K562 (cell line): Measurements from ENCODE around the gene LMBR1. TPM values are rescaled to one million over a fixed set of nuclear protein-coding genes. Genes with fewer than 3 reads are reported as not detected.
A peak's percentile ranks its signal among the peaks of the same experiment; 100 is the strongest.
"Not testable (repeated sequence)": the region's sequence is repeated elsewhere in the genome, so short reads cannot be mapped to it uniquely, and the experiment has no call there.

Experiments used
- ATF7 ChIP-seq: fragments of 450-650 bp; IDR thresholded peaks from 2 replicates; pipeline ENCODE4 v1.7.1; 2014; ENCODE audit warnings: mild to moderate bottlenecking, moderate library complexity
- C11orf30 ChIP-seq: fragments of 450-650 bp; IDR thresholded peaks from 2 replicates; pipeline ENCODE4 v1.6.1; 2016; ENCODE audit warnings: low read depth, mild to moderate bottlenecking
- DPF2 ChIP-seq: fragments of 450-650 bp; IDR thresholded peaks from 2 replicates; pipeline ENCODE4 v1.6.1; 2016
- ELF4 ChIP-seq: fragments of 450-650 bp; formaldehyde crosslinking; IDR thresholded peaks from 2 replicates; pipeline ENCODE4 v1.4.0; 2022; ENCODE audit warnings: missing genetic modification characterization
- FOSL1 ChIP-seq: fragments of 200-800 bp; sonication (Bioruptor generic); conservative IDR thresholded peaks from 2 replicates; pipeline ENCODE4 v1.6.1; 2016; ENCODE audit warnings: missing genetic modification characterization, missing compliant biosample characterization
- PBX2 ChIP-seq, 2 experiments: IDR thresholded peaks in 1 of 2; conservative IDR thresholded peaks in 1 of 2; 2 replicates each; pipeline ENCODE4 v1.6.1; 2016; ENCODE audit warnings: low read depth in 2 of 2, mild to moderate bottlenecking in 1 of 2, missing compliant biosample characterization in 1 of 2, missing genetic modification characterization in 1 of 2, moderate library complexity in 1 of 2
- RAD51 ChIP-seq: fragments of 450-650 bp; IDR thresholded peaks from 2 replicates; pipeline ENCODE4 v1.7.1; 2016; ENCODE audit warnings: low read depth, mild to moderate bottlenecking, borderline replicate concordance
- USF1 ChIP-seq: sonication (generic); formaldehyde crosslinking; IDR thresholded peaks from 2 replicates; pipeline ENCODE4 v1.9.0; 2022; ENCODE audit warnings: mild to moderate bottlenecking, missing genetic modification reagents
- VEZF1 ChIP-seq: fragments of 200-800 bp; sonication (Bioruptor generic); IDR thresholded peaks from 2 replicates; pipeline ENCODE4 v1.6.1; 2017; ENCODE audit warnings: missing genetic modification characterization, missing compliant biosample characterization
- ZEB2 ChIP-seq: fragments of 450-650 bp; IDR thresholded peaks from 2 replicates; pipeline ENCODE4 v1.6.1; 2016
- polyA plus RNA-seq, 8 experiments: library from polyadenylated mRNA; depleted of rRNA in 4 of 8; stranded (reverse) in 5 of 8; unstranded in 3 of 8; fragments of >200 nt; fragmentation: Nextera tagmentation in 2 of 8; fragmentation: Illumina TruSeq in 1 of 8; extraction: Ambion mirVana in 2 of 8; extraction: Trizol in 1 of 8; gene quantifications; 2 replicates each; pipeline versions ENCODE4 v1.2.1 to v1.2.3, GENCODE V29; 2011 to 2014; ENCODE audit warnings: inconsistent platforms in 1 of 8, missing spikeins in 1 of 8
- total RNA-seq, 7 experiments: library from RNA; depleted of rRNA in 6 of 7; stranded (reverse); fragments of >200 nt in 6 of 7; fragmentation: Illumina TruSeq in 2 of 7; extraction: Trizol in 2 of 7; gene quantifications; 2 replicates each; pipeline versions ENCODE4 v1.2.1 to v1.2.3, GENCODE V29; 2011 to 2021; ENCODE audit warnings: low replicate concordance in 1 of 7
- TF ChIP-seq, protein P1 (sequence below), 3 experiments: fragments of 200-800 bp in 1 of 3; fragments of 250-450 bp in 1 of 3; fragments of 450-650 bp in 1 of 3; sonication (Bioruptor Pico) in 1 of 3; sonication (Bioruptor generic) in 1 of 3; formaldehyde crosslinking in 1 of 3; IDR thresholded peaks; 2 replicates each; pipeline versions ENCODE4 v1.6.1 to v1.8.0; 2016 to 2022; ENCODE audit warnings: mild to moderate bottlenecking in 2 of 3, missing genetic modification characterization in 2 of 3, missing compliant biosample characterization in 1 of 3, moderate library complexity in 1 of 3

LMBR1 gene
- total and polyA plus RNA-seq, 9 of the 15 experiments (the other 6 are each of a cell fraction or from before 2014, with no cell fraction given): 7.7 to 90.0 (median 59.9) TPM

DNA sequence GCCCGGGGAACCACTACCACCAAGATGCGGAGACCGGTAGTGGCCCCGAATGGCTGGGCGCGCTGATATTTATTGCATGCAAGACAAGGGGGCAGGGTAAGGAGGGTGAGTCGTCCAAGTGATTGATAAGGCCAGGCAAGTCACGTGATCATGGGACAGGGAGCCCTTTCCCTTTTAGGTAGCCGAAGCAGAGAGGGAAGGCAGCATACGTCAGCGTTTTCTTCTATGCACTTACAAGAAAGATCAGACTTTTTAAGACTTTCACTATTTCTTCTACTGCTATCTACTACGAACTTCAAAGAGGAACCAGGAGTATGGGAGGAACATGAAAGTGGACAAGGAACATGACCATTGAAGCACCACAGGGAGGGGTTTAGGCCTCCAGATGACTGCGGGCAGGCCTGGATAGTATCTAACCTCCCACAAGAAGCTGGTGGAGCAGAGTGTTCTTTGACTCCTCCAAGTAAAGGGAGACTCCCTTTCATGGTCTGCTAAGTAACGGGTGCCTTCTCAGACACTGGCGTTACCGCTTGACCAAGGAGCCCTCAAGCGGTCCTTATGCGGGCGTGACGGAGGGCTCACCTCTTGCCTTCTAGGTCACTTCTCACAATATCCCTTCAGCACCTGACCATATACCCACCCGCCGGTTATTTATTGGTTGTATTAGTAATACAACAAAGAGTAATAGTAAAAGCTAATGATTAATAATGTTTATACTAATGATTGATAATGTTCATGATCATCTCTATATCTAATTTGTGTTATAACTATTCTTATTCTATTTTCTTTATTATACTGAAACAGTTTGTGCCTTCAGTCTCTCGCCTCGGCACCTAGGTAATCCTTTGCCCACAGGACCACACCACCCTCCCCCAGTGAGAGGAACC is 27.7 kb upstream of the LMBR1 start (continued):
- TF ChIP-seq VEZF1 (CRISPR knock-in tag): peak; percentile 67
- TF ChIP-seq C11orf30: peak; percentile 85
- peak; percentile 40; the same call in 1 of the 2 replicates for TF ChIP-seq ATF7
- TF ChIP-seq, protein P1, sequence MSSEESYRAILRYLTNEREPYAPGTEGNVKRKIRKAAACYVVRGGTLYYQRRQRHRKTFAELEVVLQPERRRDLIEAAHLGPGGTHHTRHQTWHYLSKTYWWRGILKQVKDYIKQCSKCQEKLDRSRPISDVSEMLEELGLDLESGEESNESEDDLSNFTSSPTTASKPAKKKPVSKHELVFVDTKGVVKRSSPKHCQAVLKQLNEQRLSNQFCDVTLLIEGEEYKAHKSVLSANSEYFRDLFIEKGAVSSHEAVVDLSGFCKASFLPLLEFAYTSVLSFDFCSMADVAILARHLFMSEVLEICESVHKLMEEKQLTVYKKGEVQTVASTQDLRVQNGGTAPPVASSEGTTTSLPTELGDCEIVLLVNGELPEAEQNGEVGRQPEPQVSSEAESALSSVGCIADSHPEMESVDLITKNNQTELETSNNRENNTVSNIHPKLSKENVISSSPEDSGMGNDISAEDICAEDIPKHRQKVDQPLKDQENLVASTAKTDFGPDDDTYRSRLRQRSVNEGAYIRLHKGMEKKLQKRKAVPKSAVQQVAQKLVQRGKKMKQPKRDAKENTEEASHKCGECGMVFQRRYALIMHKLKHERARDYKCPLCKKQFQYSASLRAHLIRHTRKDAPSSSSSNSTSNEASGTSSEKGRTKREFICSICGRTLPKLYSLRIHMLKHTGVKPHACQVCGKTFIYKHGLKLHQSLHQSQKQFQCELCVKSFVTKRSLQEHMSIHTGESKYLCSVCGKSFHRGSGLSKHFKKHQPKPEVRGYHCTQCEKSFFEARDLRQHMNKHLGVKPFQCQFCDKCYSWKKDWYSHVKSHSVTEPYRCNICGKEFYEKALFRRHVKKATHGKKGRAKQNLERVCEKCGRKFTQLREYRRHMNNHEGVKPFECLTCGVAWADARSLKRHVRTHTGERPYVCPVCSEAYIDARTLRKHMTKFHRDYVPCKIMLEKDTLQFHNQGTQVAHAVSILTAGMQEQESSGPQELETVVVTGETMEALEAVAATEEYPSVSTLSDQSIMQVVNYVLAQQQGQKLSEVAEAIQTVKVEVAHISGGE (CRISPR knock-in tag; IDR thresholded peaks at IDR 0.05): peak in 1 of 3 experiments; percentile 63; a peak in 2 of 6 replicates
- peak; percentile 99 for TF ChIP-seq RAD51
- TF ChIP-seq FOSL1: peak; percentile 51; the same call in 1 of the 2 replicates
- TF ChIP-seq ELF4 (CRISPR knock-in tag): peak; percentile 70; the same call in 1 of the 2 replicates
- 0 out of 2 replicates have a peak, but pooled peaks have one; percentile 33 for TF ChIP-seq ZEB2
- peak; percentile 89 for TF ChIP-seq USF1 (CRISPR knock-in tag)
- peak; percentile 62; the same call in 1 of the 2 replicates for TF ChIP-seq DPF2
- TF ChIP-seq PBX2 (CRISPR knock-in tag; IDR thresholded peaks at IDR 0.05; ENCODE audit: low read depth): not testable (repeated sequence)
- TF ChIP-seq PBX2 (tag; conservative IDR thresholded peaks at IDR 0.05; ENCODE audit: low read depth): peak; percentile 89
